Measurements from ENCODE around the gene VGLL4. TPM values are rescaled to one million over a fixed set of nuclear protein-coding genes. Genes with fewer than 3 reads are reported as not detected.

The VGLL4 gene
- total and polyA plus RNA-seq, 2 of the 4 experiments (the other 2 are of a cell fraction), result 26.2 to 35.4 TPM

DNA sequence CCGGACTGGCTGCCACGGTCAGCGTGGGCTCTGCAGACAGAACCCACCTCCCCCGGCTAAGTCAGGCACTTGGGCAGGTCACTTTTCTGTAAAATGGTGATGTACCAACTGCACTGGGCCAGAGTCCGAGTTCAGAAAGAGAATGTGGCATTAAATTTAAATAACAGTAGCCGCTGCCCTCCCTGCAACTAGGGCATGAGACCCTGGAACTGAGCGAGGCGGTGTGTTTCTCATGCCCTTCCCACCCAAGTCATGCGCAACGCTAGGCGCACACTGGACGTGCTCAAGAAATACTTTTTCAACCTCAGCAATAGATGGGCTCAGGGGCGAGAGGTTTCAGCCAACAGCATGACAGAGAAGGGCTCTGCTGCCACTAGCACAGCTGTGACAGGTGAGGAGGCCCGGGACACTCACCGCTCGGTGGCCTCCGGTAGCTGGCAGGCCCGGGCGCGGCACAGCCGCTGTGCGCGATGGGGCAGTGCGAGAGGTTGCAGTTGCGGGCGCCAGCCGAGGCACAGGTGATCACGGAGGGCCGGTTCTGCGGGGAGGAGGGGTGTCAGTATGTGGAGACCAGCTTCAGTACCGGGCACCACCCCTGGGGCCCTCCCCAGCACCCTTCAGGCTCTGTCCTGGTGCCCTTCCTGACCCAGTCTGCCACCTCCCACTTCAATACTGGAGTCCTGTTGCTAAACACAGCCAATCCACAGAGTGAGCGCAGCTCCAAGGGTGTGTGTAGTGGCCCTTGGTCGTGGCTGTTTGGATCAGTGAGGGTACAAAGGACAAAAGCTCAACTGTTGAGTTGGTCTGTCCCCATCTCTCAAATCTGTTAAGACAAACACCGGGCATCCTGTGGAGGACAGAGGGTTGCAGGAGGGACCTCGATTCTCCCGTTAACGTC is 84.5 kb downstream of the VGLL4 start:
- Histone ChIP-seq H3K27ac (ENCODE audit: insufficient read depth, low read length) (peak overlapping the region; percentile 10; the same call in 1 of the 2 replicates), H3K4ac (ENCODE audit: low read depth, low read length) (peak overlapping the region; percentile 52), H3K18ac (ENCODE audit: low read depth, low read length) (no peak overlapping the region), H2AK5ac (ENCODE audit: low read depth, low read length) (peak overlapping the region; percentile 7; the same call in 1 of the 2 replicates), H3K27me3 (ENCODE audit: control insufficient read depth, insufficient read depth, low read length) (no peaks in the 10 kb centered on the region), H3K4me3 (ENCODE audit: insufficient read depth, low read depth, low read length) (no peak overlapping the region), H3K9me3 (ENCODE audit: control insufficient read depth, insufficient read depth, low read length) (no peaks in the 10 kb centered on the region), H4K5ac (ENCODE audit: low read depth, low read length) (no peak overlapping the region), H4K91ac (ENCODE audit: insufficient read depth, low read depth, low read length) (peak overlapping the region; percentile 4; the same call in 1 of the 2 replicates), H2BK15ac (ENCODE audit: low read depth, low read length) (no peak overlapping the region), H4K8ac (ENCODE audit: low read depth in 2 of 2, low read length in 2 of 2) (peak overlapping the region in 1 of 2 experiments; percentile 29; a peak in 1 of 4 replicates), H3K9ac (ENCODE audit: low read depth, low read length) (no peak overlapping the region), H3K4me1 (ENCODE audit: control insufficient read depth, insufficient read depth, low read length) (peaks cover 28% of the 10 kb centered on the region), H2AK9ac (replicated peaks; ENCODE audit: low read depth, low read length, poor library complexity) (no peak overlapping the region), H3K56ac (ENCODE audit: extremely low read depth, insufficient read depth, low read length) (no peak overlapping the region), H3K4me2 (ENCODE audit: low read depth, low read length) (no peak overlapping the region), H2BK20ac (ENCODE audit: low read depth, low read length) (no peak overlapping the region), H2AFZ (replicated peaks; ENCODE audit: low read length, poor library complexity) (no peak overlapping the region), H3K79me1 (ENCODE audit: low read depth in 1 of 2, low read length in 2 of 2) (peaks cover 48 to 98% of the 10 kb centered on the region in 2 experiments), H3K9me1 (ENCODE audit: insufficient read depth, low read length) (peaks cover 44% of the 10 kb centered on the region), H4K20me1 (ENCODE audit: insufficient read depth, low read length) (peaks cover 71% of the 10 kb centered on the region), H3K36me3 (ENCODE audit: control insufficient read depth, insufficient read depth, low read length) (peaks cover 70% of the 10 kb centered on the region), H3K23ac (ENCODE audit: low read depth, low read length) (0 out of 2 replicates have a peak overlapping the region, but pooled peaks have one; percentile 71), H2BK5ac (ENCODE audit: low read depth, low read length, poor library complexity, severe bottlenecking) (peak overlapping the region; percentile 14), H2BK120ac (ENCODE audit: low read depth, low read length) (no peak overlapping the region), H3K14ac (replicated peaks; ENCODE audit: low read depth, low read length) (no peak overlapping the region)
- ChIA-PET POLR2A (ENCODE audit: unreplicated experiment) (interaction anchor here (0.6 kb wide), 1 partner anchor 1834 kb away, joined by 12 read pairs; no protein-coding TSS in a partner anchor), CTCF (no interaction called here)
- TF ChIP-seq, protein P1, sequence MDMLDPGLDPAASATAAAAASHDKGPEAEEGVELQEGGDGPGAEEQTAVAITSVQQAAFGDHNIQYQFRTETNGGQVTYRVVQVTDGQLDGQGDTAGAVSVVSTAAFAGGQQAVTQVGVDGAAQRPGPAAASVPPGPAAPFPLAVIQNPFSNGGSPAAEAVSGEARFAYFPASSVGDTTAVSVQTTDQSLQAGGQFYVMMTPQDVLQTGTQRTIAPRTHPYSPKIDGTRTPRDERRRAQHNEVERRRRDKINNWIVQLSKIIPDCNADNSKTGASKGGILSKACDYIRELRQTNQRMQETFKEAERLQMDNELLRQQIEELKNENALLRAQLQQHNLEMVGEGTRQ (IDR thresholded peaks at IDR 0.05; ENCODE audit: low read depth, low read length), result no peak
- TF ChIP-seq NFE2L2 (IDR thresholded peaks at IDR 0.05; ENCODE audit: low read depth, low read length) (no peak), MXI1 (IDR thresholded peaks at IDR 0.05; ENCODE audit: borderline replicate concordance, low read depth, low read length) (no peak), FOS (IDR thresholded peaks at IDR 0.05; ENCODE audit: low read depth, low read length) (no peak), SMC3 (IDR thresholded peaks at IDR 0.05; ENCODE audit: low read depth, low read length) (no peak), RFX5 (IDR thresholded peaks at IDR 0.05; ENCODE audit: low read depth, low read length) (no peak)
- in situ Hi-C loops (cut with MboI; ENCODE audit: low sequenced_read_pairs), result no loop called here
- dilution Hi-C loops (cut with HindIII; ENCODE audit: low sequenced_read_pairs, unreplicated experiment), result no loop called here
- BruUV-seq (replicated peaks), result no TSS peak
- ATAC-seq (ENCODE audit: low read depth) (no peak), DNase-seq (no peak)
- intact Hi-C loops (cut with micrococcal nuclease), result no loop called here
- 100% methylated on average over 4 of the region's 37 CpGs; no CpG with 5 or more reads in 1 of the 2 experiments for WGBS, 2 experiments (ENCODE audit: extremely low coverage in 2 of 2, insufficient read length in 1 of 2)

Measured in IMR-90 (cell line).